ENCODE results near the gene ARID4B.
A peak's percentile ranks its signal among the peaks of the same experiment; 100 is the strongest.
"Not testable (repeated sequence)": the region's sequence is repeated elsewhere in the genome, so short reads cannot be mapped to it uniquely, and the experiment has no call there.

ARID4B gene

DNA sequence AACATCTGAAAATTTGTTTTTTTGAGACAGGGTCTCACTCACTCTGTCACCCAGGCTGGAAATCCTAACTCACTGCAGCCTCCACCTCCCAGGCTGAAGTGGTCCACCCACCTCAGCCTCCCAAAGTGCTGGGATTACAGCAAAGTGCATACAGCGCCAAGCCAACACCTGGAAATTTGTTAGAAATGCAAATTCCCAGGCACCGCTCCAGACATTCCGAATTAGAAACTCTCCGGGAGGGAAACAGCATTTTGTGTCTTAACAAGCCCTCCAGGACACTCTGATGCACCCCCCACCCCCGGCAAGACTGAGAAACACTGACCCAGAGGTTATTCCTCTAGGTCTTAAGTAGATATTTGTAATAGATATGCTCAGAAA lies 49.1 kb downstream of the ARID4B start:
- DNase-seq (ENCODE audit: low read depth) = no peak
- no peak for TF ChIP-seq CTCF (conservative IDR thresholded peaks at IDR 0.05; ENCODE audit: low read depth, low read length)
- no peak overlapping the region for H3K4me3 ChIP-seq (ENCODE audit: low read depth, low read length)

GRCh38 chr1:235278233-235278914 lies 49.6 kb downstream of the ARID4B start:
- H3K4me3 ChIP-seq (ENCODE audit: low read depth, low read length) = no peak overlapping the region
- DNase-seq (ENCODE audit: low read depth) = no peak
- TF ChIP-seq CTCF (conservative IDR thresholded peaks at IDR 0.05; ENCODE audit: low read depth, low read length) = no peak

GRCh38 chr1:235277709-235278108 lies 50.3 kb downstream of the ARID4B start:
- TF ChIP-seq CTCF (conservative IDR thresholded peaks at IDR 0.05; ENCODE audit: low read depth, low read length) = no peak
- H3K4me3 ChIP-seq (ENCODE audit: low read depth, low read length) = no peak overlapping the region
- DNase-seq (ENCODE audit: low read depth) = no peak

DNA sequence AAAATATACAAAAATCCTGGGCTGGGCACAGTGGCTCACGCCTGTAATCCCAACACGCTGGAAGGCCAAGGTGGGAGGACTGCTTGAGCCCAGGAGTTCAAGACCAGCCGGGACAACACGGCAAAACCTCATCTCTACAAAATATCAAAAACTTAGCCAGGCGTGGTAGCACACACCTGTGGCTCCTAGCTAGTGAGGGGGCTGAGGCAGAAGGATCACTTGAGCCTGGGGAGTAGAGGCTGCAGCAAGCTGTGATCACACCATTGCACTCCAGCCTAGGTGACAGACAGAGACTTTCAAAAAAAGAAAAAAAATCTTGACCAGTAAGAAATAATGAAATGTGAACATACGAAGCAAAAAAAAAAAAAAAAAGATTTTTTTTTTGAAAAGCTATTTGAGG lies 52.1 kb downstream of the ARID4B start:
- no peak for DNase-seq (ENCODE audit: low read depth)
- no peak overlapping the region for H3K4me3 ChIP-seq (ENCODE audit: low read depth, low read length)
- TF ChIP-seq CTCF (conservative IDR thresholded peaks at IDR 0.05; ENCODE audit: low read depth, low read length) = no peak

- DNase-seq (ENCODE audit: low read depth) = no peak
- TF ChIP-seq CTCF (conservative IDR thresholded peaks at IDR 0.05; ENCODE audit: low read depth, low read length) = no peak
- no peak overlapping the region for H3K4me3 ChIP-seq (ENCODE audit: low read depth, low read length)
Observed at GRCh38 chr1:235275223-235275622, 52.8 kb downstream of the ARID4B start.

GRCh38 chr1:235272851-235273250 lies 55.1 kb downstream of the ARID4B start:
- DNase-seq (ENCODE audit: low read depth) = no peak
- H3K4me3 ChIP-seq (ENCODE audit: low read depth, low read length) = no peak overlapping the region
- no peak for TF ChIP-seq CTCF (conservative IDR thresholded peaks at IDR 0.05; ENCODE audit: low read depth, low read length)

DNA sequence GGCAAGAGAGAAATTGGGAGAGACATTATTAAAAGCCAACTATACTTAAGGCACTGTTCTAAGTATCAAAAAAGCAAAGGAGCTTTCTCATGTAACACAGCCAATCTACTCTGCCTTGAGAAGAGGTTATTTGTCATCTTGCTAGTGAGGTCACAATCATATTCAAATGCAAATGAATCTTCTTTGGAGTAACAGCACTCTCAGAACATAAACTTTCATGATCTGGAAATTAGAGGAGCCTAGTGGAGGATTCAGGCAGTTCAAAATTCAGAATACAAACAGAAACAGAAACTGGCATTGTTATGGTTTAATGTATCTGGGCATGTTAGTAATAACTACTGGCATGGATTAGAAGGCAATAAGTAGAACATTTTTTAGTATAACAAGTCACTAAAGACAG lies 57.4 kb downstream of the ARID4B start:
- no peak for TF ChIP-seq CTCF (conservative IDR thresholded peaks at IDR 0.05; ENCODE audit: low read depth, low read length)
- peak; percentile 24 for DNase-seq (ENCODE audit: low read depth)
- no peak overlapping the region for H3K4me3 ChIP-seq (ENCODE audit: low read depth, low read length)

DNA sequence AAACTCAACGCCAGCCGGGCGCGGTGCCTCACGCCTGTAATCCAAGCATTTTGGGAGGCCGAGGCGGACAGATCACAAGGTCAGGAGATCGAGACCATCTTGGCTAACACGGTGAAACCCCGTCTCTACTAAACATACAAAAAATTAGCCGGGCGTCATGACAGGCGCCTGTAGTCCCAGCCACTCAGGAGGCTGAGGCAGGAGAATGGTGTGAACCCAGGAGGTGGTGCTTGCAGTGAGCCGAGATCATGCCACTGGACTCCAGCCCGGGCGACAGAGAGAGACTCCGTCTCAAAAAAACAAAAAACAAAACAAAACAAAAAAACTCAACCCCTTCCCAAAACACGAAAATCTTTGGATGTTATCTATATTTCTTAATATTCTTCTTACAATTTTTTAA lies 58.0 kb downstream of the ARID4B start:
- H3K4me3 ChIP-seq (ENCODE audit: low read depth, low read length) = not testable (repeated sequence)

More for the DNA sequence above, 58.0 kb downstream of the ARID4B start:
- DNase-seq (ENCODE audit: low read depth) = not testable (repeated sequence)
